AG09309 (cell line): ENCODE measurements around the gene SDSL.

Source experiments
- DNase-seq: peaks from one replicate; pipeline ENCODE4 v3.0.0-alpha.2; 2010; ENCODE audit warnings: low read depth
- H3K4me3 ChIP-seq: 2 replicates; pipeline ENCODE4 v1.5.1; 2011; ENCODE audit warnings: mild to moderate bottlenecking, low read depth, low read length, moderate library complexity; ENCODE audit not compliant: control insufficient read depth
- CTCF ChIP-seq: IDR thresholded peaks from 2 replicates; pipeline ENCODE4 v1.5.1; 2011; ENCODE audit warnings: mild to moderate bottlenecking, low read depth, low read length, inconsistent platforms; ENCODE audit not compliant: insufficient read depth, control insufficient read depth; ENCODE audit errors: missing control alignments

The SDSL gene

GRCh38 chr12:113395119-113395518 is 27.1 kb upstream of the SDSL start:
- no peak overlapping the region for H3K4me3 ChIP-seq
- DNase-seq, result no peak
- TF ChIP-seq CTCF, result no peak

- H3K4me3 ChIP-seq, result no peak overlapping the region
- no peak for DNase-seq
- TF ChIP-seq CTCF, result no peak
These were observed 26.0 kb upstream of the SDSL start for GRCh38 chr12:113396200-113396599.

GRCh38 chr12:113396828-113397496 is 25.2 kb upstream of the SDSL start:
- H3K4me3 ChIP-seq, result no peak overlapping the region
- no peak for TF ChIP-seq CTCF
- DNase-seq, result no peak

- no peak for DNase-seq
- TF ChIP-seq CTCF, result no peak
- H3K4me3 ChIP-seq, result no peak overlapping the region
These were observed 24.5 kb upstream of the SDSL start for GRCh38 chr12:113397497-113398197.

- DNase-seq, result no peak
- TF ChIP-seq CTCF, result no peak
- H3K4me3 ChIP-seq, result no peak overlapping the region
These were observed 23.6 kb upstream of the SDSL start for GRCh38 chr12:113398346-113399290.

GRCh38 chr12:113399490-113399889 is 22.7 kb upstream of the SDSL start:
- TF ChIP-seq CTCF, result no peak
- DNase-seq, result no peak

More at GRCh38 chr12:113399490-113399889, 22.7 kb upstream of the SDSL start:
- H3K4me3 ChIP-seq, result no peak overlapping the region
